Measurements from ENCODE around the gene TMEM132C.
"Not testable (repeated sequence)": the region's sequence is repeated elsewhere in the genome, so short reads cannot be mapped to it uniquely, and the experiment has no call there.

DNA sequence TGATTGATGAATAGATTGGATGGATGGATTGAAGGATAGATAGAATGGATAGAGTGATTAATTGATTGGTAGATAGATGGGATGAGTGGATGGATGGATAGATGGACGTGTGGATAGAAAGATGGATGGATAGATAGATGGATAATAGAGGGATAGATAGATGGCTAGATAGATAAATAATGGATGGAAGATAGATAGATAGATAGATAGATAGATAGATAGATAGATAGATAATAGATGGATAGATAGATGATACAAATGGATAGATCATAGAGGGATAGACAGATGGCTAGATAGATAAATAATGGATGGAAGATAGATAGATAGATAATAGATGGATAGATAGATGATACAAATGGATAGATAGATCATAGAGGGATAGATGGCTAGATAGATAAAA is 337.2 kb downstream of the TMEM132C start:
- TF ChIP-seq MAFK (IDR thresholded peaks at IDR 0.05; ENCODE audit: low read depth, low read length); TAF7 (optimal IDR thresholded peaks at IDR 0.05; ENCODE audit: borderline replicate concordance, low read depth, low read length); SP1 (IDR thresholded peaks at IDR 0.05; ENCODE audit: low read depth, low read length): not testable (repeated sequence)
